Measurements from ENCODE around the gene PARD6A. TPM values are rescaled to one million over a fixed set of nuclear protein-coding genes. Genes with fewer than 3 reads are reported as not detected.

Gene PARD6A
- total and polyA plus RNA-seq, 2 donors (not counting 3 experiments of a cell fraction or from before 2014, with no cell fraction given), result 1.3 to 2.9 TPM

DNA sequence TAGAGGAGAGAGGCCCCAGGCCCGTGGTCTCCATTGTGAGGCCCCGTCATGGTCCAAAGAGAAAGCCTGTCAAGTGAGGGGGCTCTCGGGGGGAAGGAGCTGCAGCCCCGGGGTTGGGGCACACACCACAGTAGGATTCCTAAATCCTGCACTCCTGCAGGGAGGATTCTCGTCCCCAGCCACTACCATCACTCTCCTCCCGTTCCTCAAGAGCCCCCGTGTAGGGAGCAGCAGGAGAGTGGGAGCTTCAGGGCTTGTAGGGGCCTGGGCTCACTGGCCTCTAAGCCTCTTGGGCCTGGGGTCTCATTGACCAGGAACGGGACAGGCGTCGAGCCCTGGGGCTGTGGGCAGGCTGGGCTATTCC, 6.7 kb downstream of the PARD6A start:
- Histone ChIP-seq H3K9me3 (replicated peaks; ENCODE audit: control insufficient read depth, insufficient read depth, low read length) (no peaks in the 10 kb centered on the region), H3K27ac (ENCODE audit: insufficient read depth, low read depth, low read length) (no peak overlapping the region), H3K4me3 (replicated peaks in 1 of 3; ENCODE audit: insufficient read depth in 1 of 3, low read depth in 1 of 3, low read length in 3 of 3) (no peak overlapping the region), H4K20me1 (replicated peaks; ENCODE audit: control insufficient read depth, extremely low read depth, insufficient read depth, low read length) (no peaks in the 10 kb centered on the region), H3K9ac (replicated peaks; ENCODE audit: extremely low read depth, insufficient read depth, low read length) (no peak overlapping the region), H3K36me3 (ENCODE audit: control insufficient read depth in 2 of 2, extremely low read depth in 1 of 2, insufficient read depth in 2 of 2, low read length in 2 of 2) (peaks cover 0 to 6% of the 10 kb centered on the region in 2 experiments), H3K4me2 (ENCODE audit: insufficient read depth, low read length) (no peak overlapping the region), H3K79me2 (ENCODE audit: control insufficient read depth, insufficient read depth, low read length) (no peaks in the 10 kb centered on the region), H2AFZ (ENCODE audit: low read depth, low read length) (no peak overlapping the region), H3K9me1 (replicated peaks; ENCODE audit: control insufficient read depth, extremely low read depth, insufficient read depth, low read length) (no peaks in the 10 kb centered on the region), H3K4me1 (ENCODE audit: control insufficient read depth, extremely low read depth, insufficient read depth, low read length) (peaks cover 15% of the 10 kb centered on the region), H3K27me3 (ENCODE audit: control insufficient read depth in 2 of 2, insufficient read depth in 2 of 2, low read length in 2 of 2) (no peaks in the 10 kb centered on the region)
- POLR2A ChIA-PET, result interaction anchor here (0.9 to 1.5 kb wide), 2 partner anchors 130 to 146 kb away, joined by 3 to 4 read pairs; no protein-coding TSS in a partner anchor
- dilution Hi-C loops (cut with MboI; ENCODE audit: extremely low pct_ligation_motif_present, low sequenced_read_pairs) (no loop called here), intact Hi-C loops (cut with micrococcal nuclease) (no loop called here)
- TF ChIP-seq GATA2 (IDR thresholded peaks at IDR 0.05; ENCODE audit: insufficient read depth, insufficient read length, low read depth, low read length), result no peak
- TF ChIP-seq MAX (IDR thresholded peaks at IDR 0.05; ENCODE audit: insufficient read depth, insufficient read length), result no peak
- no peak for TF ChIP-seq FOS (IDR thresholded peaks at IDR 0.05; ENCODE audit: borderline replicate concordance, insufficient read depth, low read length)
- TF ChIP-seq CTCF (IDR thresholded peaks at IDR 0.05; ENCODE audit: extremely low read depth in 1 of 2, insufficient read depth in 1 of 2, low read depth in 1 of 2, low read length in 2 of 2), result no peak
- CTCF ChIA-PET, result interaction anchor here (0.6 to 12.7 kb wide), 22 partner anchors 9 to 373 kb away, joined by 3 to 163 read pairs (median 3); partner anchors contain the start of genes ATP6V0D1, CARMIL2, CTCF and NUTF2
- no TSS peak for BruUV-seq (replicated peaks)
- no peak for DNase-seq (ENCODE audit: low read depth, low spot score)
- FAIRE-seq, result no peak
